Measurements from ENCODE around the gene PSMG2.
A peak's percentile ranks its signal among the peaks of the same experiment; 100 is the strongest.

The PSMG2 gene

GRCh38 chr18:12702221-12703095 is at the start of gene PSMG2, which contains the start of gene CEP76:
Gene PSMG2, plus strand, starts transcription at chr18:12703042. Its CDS starts 66 bp downstream, at chr18:12703108.
Gene CEP76, minus strand, starts transcription at chr18:12702723. Its CDS starts 175 bp downstream, at chr18:12702548.
- DNase-seq (ENCODE audit: low read depth in 2 of 3, low spot score in 1 of 3), result peak; percentile 68 to 84 (median 68)

GRCh38 chr18:12654971-12655370 is 47.9 kb upstream of the PSMG2 start:
- no peak for DNase-seq (ENCODE audit: low read depth in 2 of 3, low spot score in 1 of 3)

GRCh38 chr18:12656605-12656937 is 46.3 kb upstream of the PSMG2 start:
- no peak for DNase-seq (ENCODE audit: low read depth in 2 of 3, low spot score in 1 of 3)

GRCh38 chr18:12656938-12657683 is 45.7 kb upstream of the PSMG2 start:
- peak in 1 of 3 donors; percentile 15 for DNase-seq (ENCODE audit: low read depth in 2 of 3, low spot score in 1 of 3)

- peak in 1 of 3 donors; percentile 19 for DNase-seq (ENCODE audit: low read depth in 2 of 3, low spot score in 1 of 3)
These were observed 45.0 kb upstream of the PSMG2 start, which contains the start of gene SPIRE1 for GRCh38 chr18:12657684-12658425. Gene SPIRE1, minus strand, starts transcription at chr18:12658107. Its CDS starts 241 bp downstream, at chr18:12657866.

- DNase-seq (ENCODE audit: low read depth in 2 of 3, low spot score in 1 of 3), result peak in 1 of 3 donors; percentile 10
These were observed 44.3 kb upstream of the PSMG2 start for GRCh38 chr18:12658426-12659138.

- peak in 2 of 3 donors; percentile 16 to 46 for DNase-seq (ENCODE audit: low read depth in 2 of 3, low spot score in 1 of 3)
These were observed 42.8 kb upstream of the PSMG2 start for GRCh38 chr18:12659904-12660605.

GRCh38 chr18:12668041-12668440 is 34.8 kb upstream of the PSMG2 start:
- DNase-seq (ENCODE audit: low read depth in 2 of 3, low spot score in 1 of 3), result no peak

GRCh38 chr18:12679183-12679786 is 23.6 kb upstream of the PSMG2 start:
- no peak for DNase-seq (ENCODE audit: low read depth in 2 of 3, low spot score in 1 of 3)

- DNase-seq (ENCODE audit: low read depth in 2 of 3, low spot score in 1 of 3), result no peak
These were observed 16.7 kb upstream of the PSMG2 start for GRCh38 chr18:12686100-12686499.

- DNase-seq (ENCODE audit: low read depth in 2 of 3, low spot score in 1 of 3), result no peak
These were observed 13.5 kb upstream of the PSMG2 start for GRCh38 chr18:12689256-12689850.

- no peak for DNase-seq (ENCODE audit: low read depth in 2 of 3, low spot score in 1 of 3)
These were observed 10.6 kb upstream of the PSMG2 start for GRCh38 chr18:12692206-12692605.

GRCh38 chr18:12694032-12694431 is 8.8 kb upstream of the PSMG2 start:
- no peak for DNase-seq (ENCODE audit: low read depth in 2 of 3, low spot score in 1 of 3)

GRCh38 chr18:12699747-12700146 is 3.1 kb upstream of the PSMG2 start:
- no peak for DNase-seq (ENCODE audit: low read depth in 2 of 3, low spot score in 1 of 3)

- DNase-seq (ENCODE audit: low read depth in 2 of 3, low spot score in 1 of 3), result no peak
These were observed 1.7 kb upstream of the PSMG2 start for GRCh38 chr18:12701161-12701560.

GRCh38 chr18:12703096-12703567 is 290 bp downstream of the PSMG2 start:
- DNase-seq (ENCODE audit: low read depth in 2 of 3, low spot score in 1 of 3), result no peak

- no peak for DNase-seq (ENCODE audit: low read depth in 2 of 3, low spot score in 1 of 3)
These were observed 822 bp downstream of the PSMG2 start for GRCh38 chr18:12703664-12704063.

- DNase-seq (ENCODE audit: low read depth in 2 of 3, low spot score in 1 of 3), result no peak
These were observed 8.6 kb downstream of the PSMG2 start for GRCh38 chr18:12711446-12711845.

Measured in stimulated activated CD4-positive, alpha-beta T cell treated with anti-CD3 and anti-CD28 coated beads, Interleukin-12 subunit alpha, Interleukin-12 subunit beta, amount 100 ng/mL, for 48 hours (primary cell).